Epithelial cell of esophagus (primary cell): ENCODE data around the gene LIPC.

Experiments used
- DNase-seq: peaks from one replicate; pipeline ENCODE4 v3.0.0; 2010; ENCODE audit warnings: low read depth
- H3K4me3 ChIP-seq: 2 replicates; pipeline ENCODE4 v1.5.1; 2011; ENCODE audit warnings: mild to moderate bottlenecking, low read length, control low read depth
- TF ChIP-seq, protein P1 (sequence below): IDR thresholded peaks from 2 replicates; pipeline ENCODE4 v1.5.1; 2011; ENCODE audit warnings: low read depth, mild to moderate bottlenecking, low read length, control low read depth, inconsistent platforms; ENCODE audit not compliant: insufficient read depth; ENCODE audit errors: missing control alignments

Gene LIPC

DNA sequence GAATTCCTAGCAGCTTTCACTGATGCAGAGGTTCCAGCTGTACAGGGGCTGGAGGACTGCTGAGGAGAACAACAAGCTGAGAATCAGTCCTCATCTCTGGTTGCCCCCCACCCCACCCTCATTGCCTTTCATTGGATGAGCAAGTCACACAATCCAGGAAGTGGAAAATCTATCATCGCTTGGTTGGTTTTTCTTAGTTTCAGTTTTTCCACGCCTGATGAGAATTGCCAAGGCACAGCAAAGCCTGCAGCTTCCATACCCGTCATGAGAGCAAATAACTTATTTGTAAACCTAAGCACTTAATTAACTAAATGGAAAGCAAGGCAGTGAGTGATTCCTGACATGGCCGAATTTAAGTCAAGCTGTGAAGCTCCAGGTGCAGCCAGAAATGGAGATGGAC lies 21.4 kb upstream of the LIPC start:
- no peak for DNase-seq
- no peak overlapping the region for H3K4me3 ChIP-seq

DNA sequence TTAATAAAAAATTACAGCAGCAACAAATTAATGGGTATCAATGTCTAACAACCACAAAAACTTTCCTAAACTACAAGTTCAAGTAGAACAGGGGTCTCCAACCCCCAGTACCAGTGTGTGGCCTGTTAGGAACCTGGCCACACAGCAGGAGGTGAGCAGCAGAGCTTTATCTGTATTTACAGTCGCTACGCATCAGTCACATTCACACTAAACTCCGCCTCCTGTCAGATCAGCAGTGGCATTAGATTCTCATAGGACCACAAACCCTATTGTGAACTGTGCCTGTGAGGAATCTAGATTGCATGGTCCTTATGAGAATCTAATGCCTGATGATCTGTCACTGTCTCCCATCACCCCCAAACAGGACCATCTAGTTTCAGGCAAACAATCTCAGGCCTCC lies 18.5 kb upstream of the LIPC start:
- no peak for DNase-seq
- TF ChIP-seq, protein P1, sequence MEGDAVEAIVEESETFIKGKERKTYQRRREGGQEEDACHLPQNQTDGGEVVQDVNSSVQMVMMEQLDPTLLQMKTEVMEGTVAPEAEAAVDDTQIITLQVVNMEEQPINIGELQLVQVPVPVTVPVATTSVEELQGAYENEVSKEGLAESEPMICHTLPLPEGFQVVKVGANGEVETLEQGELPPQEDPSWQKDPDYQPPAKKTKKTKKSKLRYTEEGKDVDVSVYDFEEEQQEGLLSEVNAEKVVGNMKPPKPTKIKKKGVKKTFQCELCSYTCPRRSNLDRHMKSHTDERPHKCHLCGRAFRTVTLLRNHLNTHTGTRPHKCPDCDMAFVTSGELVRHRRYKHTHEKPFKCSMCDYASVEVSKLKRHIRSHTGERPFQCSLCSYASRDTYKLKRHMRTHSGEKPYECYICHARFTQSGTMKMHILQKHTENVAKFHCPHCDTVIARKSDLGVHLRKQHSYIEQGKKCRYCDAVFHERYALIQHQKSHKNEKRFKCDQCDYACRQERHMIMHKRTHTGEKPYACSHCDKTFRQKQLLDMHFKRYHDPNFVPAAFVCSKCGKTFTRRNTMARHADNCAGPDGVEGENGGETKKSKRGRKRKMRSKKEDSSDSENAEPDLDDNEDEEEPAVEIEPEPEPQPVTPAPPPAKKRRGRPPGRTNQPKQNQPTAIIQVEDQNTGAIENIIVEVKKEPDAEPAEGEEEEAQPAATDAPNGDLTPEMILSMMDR = no peak
- H3K4me3 ChIP-seq = no peak overlapping the region

More for the DNA sequence above, 21.4 kb upstream of the LIPC start:
- TF ChIP-seq, protein P1 = no peak

DNA sequence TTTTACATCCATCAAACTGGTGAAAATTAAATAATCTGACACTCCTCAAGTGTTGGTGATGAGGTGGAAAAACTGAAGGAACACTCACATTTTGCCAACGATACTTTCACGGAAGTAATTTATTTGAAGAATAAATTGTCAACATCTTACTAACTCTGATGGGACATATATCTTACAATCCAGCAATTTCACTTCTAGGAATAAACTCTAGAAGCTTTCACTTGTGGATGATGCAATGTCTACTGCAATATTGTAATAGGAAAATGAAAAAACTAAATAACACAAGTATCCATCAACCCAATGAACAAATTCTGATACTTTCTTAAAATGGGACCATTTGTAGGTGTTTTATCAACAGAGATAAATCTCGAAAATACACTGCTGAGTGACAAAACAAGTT lies 16.2 kb upstream of the LIPC start:
- no peak for DNase-seq
- H3K4me3 ChIP-seq = no peak overlapping the region
- TF ChIP-seq, protein P1 = no peak

DNA sequence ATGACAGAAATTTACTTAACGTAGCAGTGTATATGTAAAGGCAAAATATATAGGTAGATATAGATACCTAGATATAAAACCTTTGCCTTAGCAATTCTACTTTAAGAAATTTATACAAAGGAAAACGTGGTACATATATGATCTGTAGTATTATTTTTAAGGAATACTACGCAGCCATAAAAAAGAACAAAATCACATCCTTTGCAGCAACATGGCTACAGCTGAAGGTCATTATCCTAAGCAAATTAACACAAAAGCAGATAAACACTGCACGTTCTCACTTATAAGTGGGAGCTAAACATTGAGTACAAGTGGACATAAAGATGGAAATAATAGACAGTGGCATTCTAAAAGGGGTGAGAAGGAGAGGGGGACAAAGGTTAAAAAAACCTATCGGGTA lies 14.8 kb upstream of the LIPC start:
- TF ChIP-seq, protein P1 = no peak
- H3K4me3 ChIP-seq = no peak overlapping the region
- DNase-seq = no peak

DNA sequence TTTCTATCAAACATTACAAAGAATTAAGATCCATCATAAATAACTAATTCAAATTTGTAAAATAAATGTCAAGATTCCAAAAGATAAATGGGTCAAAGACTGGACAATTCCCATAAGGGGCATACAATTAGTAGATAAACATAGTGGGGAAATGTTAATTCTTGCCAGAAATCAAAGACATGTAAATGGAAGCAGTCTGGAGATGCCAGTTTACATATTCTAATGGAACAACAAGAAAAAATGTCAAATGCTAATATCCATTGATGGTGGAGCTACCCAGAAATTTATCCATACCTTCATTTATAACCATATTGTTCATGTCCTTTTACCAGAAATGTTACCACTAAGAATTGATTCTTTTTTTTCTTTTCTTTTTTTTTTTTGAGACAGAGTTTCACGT lies 13.7 kb upstream of the LIPC start:
- H3K4me3 ChIP-seq = no peak overlapping the region
- no peak for DNase-seq
- TF ChIP-seq, protein P1 = no peak

DNA sequence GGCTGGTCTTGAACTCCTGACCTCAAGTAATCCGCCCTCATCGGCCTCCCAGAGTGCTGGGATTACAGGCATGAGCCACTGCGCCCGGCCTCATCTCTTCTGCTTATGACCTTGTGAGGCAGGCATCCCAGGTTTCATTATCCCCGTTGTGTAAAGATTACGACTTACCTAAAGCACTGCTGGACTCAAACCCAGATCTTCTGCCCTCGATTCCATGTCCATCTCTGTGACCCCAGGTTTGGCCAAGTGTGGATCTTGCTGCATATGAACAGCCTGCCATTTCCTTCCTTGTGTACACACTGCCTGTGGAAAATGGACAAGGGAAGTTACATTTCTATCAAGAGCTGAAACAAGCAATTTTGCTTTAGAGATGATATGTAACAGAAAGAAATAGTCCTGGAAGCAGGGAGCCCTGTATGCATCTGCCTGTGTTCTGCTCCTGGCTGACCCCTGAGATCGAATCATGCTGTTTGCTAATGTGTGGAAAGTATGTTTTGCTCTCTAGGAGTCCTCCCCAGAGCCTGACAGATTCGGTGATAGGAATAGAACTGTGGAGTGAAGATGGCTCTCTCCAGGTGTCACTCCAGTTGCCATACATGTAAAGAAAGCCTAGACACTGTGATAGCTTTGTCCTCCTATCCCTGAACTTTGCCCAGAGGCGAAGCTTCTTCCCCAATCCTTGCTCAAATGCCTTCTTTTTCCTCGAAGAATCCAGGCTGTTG lies 11.8 kb upstream of the LIPC start:
- TF ChIP-seq, protein P1 = no peak
- no peak for DNase-seq

DNA sequence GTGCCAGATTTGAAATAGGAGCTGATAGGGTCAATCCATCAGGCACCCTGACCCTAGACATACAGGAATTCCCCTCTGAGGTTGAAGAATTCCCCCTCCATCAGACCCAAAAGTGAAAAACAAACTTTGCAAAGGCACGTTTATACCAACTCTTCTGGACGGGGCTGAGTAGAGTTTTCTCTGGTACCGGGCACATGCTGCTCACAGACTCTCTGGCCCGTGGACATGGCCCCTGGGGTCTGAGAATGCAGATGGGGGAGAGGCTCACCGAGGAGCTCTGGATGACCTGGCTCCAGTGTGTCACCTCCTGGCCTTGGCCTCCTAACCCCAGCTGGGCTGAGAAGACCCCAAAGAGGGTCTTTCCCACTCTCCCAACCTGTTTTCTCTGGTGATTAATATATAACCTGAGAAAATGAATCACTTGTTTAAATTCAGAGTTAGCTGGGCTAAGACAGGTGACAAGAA lies 11.2 kb upstream of the LIPC start:
- no peak for DNase-seq
- H3K4me3 ChIP-seq = no peak overlapping the region
- TF ChIP-seq, protein P1 = no peak

More for the DNA sequence above, 11.8 kb upstream of the LIPC start:
- H3K4me3 ChIP-seq = no peak overlapping the region
